ENCODE results near the gene NADSYN1. TPM values are rescaled to one million over a fixed set of nuclear protein-coding genes. Genes with fewer than 3 reads are reported as not detected.

NADSYN1 gene
- total and polyA plus RNA-seq, 2 of the 13 experiments (the other 11 are each of a cell fraction or from before 2014, with no cell fraction given): 35.7 to 51.5 TPM

GRCh38 chr11:71446942-71447688, 5.9 kb upstream of the NADSYN1 start:
- in situ Hi-C loops (cut with HindIII; ENCODE audit: extremely low pct_ligation_motif_present, low pct_unique_long_range_greater_than_20kb): no loop called here
- ATAC-seq (peak; percentile 27), DNase-seq (ENCODE audit: low spot score) (peak; percentile 73), FAIRE-seq (peak; percentile 52)
- TSS peak; percentile 70 for BruUV-seq (replicated peaks)
- H3K36me3 ChIP-seq (replicated peaks in 1 of 2; ENCODE audit: control insufficient read depth in 1 of 2, insufficient read depth in 2 of 2, low read length in 2 of 2): peaks cover 16 to 44% of the 10 kb centered on the region in 2 experiments; a peak in 4 of 5 replicates
- H3K9me3 ChIP-seq (ENCODE audit: low read length): no peaks in the 10 kb centered on the region
- no peaks in the 10 kb centered on the region for H3K27me3 ChIP-seq (ENCODE audit: control insufficient read depth in 1 of 2, insufficient read depth in 2 of 2, low read length in 2 of 2)
- ChIA-PET POLR2A (interaction anchor here (1.2 to 2.2 kb wide), 3 partner anchors 13 to 194 kb away, joined by 5 to 16 read pairs (median 6); no protein-coding TSS in a partner anchor), CTCF (ENCODE audit: low intra/inter-chr PET ratio, low total read pairs) (no interaction called here)
- H3K4me2 ChIP-seq (ENCODE audit: low read depth, low read length): peak overlapping the region; percentile 81
- H2AFZ ChIP-seq (ENCODE audit: low read length): no peak overlapping the region
- peaks cover 24% of the 10 kb centered on the region for H4K20me1 ChIP-seq (ENCODE audit: insufficient read depth, low read length)
- H3K4me3 ChIP-seq (replicated peaks in 1 of 3; ENCODE audit: insufficient read depth in 1 of 3, low read depth in 2 of 3, low read length in 3 of 3): peak overlapping the region; percentile 76 to 93 (median 86)
- WGBS (ENCODE audit: low lambda C conversion rate): 43% methylated on average over 4 of the region's 9 CpGs
- peaks cover 53% of the 10 kb centered on the region for H3K79me2 ChIP-seq (ENCODE audit: insufficient read depth, low read length)
- intact Hi-C loops (cut with micrococcal nuclease; ENCODE audit: unreplicated experiment): no loop called here
- H3K9ac ChIP-seq (ENCODE audit: insufficient read depth, low read depth, low read length): peak overlapping the region; percentile 79
- peaks cover 53% of the 10 kb centered on the region for H3K4me1 ChIP-seq (ENCODE audit: insufficient read depth, low read length)
- peak overlapping the region; percentile 57 for H3K27ac ChIP-seq (ENCODE audit: extremely low read length, insufficient read depth, low read length)
- TF ChIP-seq SYNCRIP (IDR thresholded peaks at IDR 0.05; ENCODE audit: insufficient read depth, low read depth, low read length) (no peak), RARA (CRISPR knock-in tag; IDR thresholded peaks at IDR 0.05) (peak; percentile 56), KLF16 (CRISPR knock-in tag; IDR thresholded peaks at IDR 0.05) (no peak), MTF1 (CRISPR knock-in tag; IDR thresholded peaks at IDR 0.05) (no peak), HNF1A (IDR thresholded peaks at IDR 0.05; ENCODE audit: low read depth) (no peak), HNF1A (CRISPR knock-in tag; IDR thresholded peaks at IDR 0.05; ENCODE audit: borderline replicate concordance) (0 out of 2 replicates have a peak, but pooled peaks have one; percentile 23), MLX (CRISPR knock-in tag; IDR thresholded peaks at IDR 0.05) (no peak), HDAC2 (CRISPR knock-in tag; IDR thresholded peaks at IDR 0.05) (0 out of 2 replicates have a peak, but pooled peaks have one; percentile 44), PHF21A (CRISPR knock-in tag; IDR thresholded peaks at IDR 0.05) (no peak), HHEX (CRISPR knock-in tag; IDR thresholded peaks at IDR 0.05) (peak; percentile 90), ELK4 (CRISPR knock-in tag; IDR thresholded peaks at IDR 0.05; ENCODE audit: borderline replicate concordance) (no peak), ZGPAT (CRISPR knock-in tag; IDR thresholded peaks at IDR 0.05) (0 out of 2 replicates have a peak, but pooled peaks have one; percentile 36), ZUFSP (CRISPR knock-in tag; IDR thresholded peaks at IDR 0.05; ENCODE audit: borderline replicate concordance) (no peak)
- TF ChIP-seq, protein P1, sequence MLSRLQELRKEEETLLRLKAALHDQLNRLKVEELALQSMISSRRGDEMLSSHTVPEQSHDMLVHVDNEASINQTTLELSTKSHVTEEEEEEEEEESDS (CRISPR knock-in tag; IDR thresholded peaks at IDR 0.05; ENCODE audit: borderline replicate concordance): no peak
